Smooth muscle cell (in vitro differentiated cells): ENCODE measurements around the gene TMEM8B. TPM values are rescaled to one million over a fixed set of nuclear protein-coding genes. Genes with fewer than 3 reads are reported as not detected.

Source experiments
- DNase-seq: peaks from one replicate; lab custom pipeline; 2025; ENCODE audit not compliant: unreplicated experiment; lab: John Stamatoyannopoulos, UW
- H2AFZ ChIP-seq: fragments of 200-600 bp; sonication (generic); 2 replicates; pipeline ENCODE4 v1.6.0; 2016; ENCODE audit warnings: antibody characterized with exemption, low read depth, mild to moderate bottlenecking
- H3F3A ChIP-seq: fragments of 200-600 bp; sonication (generic); 2 replicates; pipeline ENCODE4 v1.6.0; 2017; ENCODE audit warnings: antibody characterized with exemption, low read depth
- H3K27ac ChIP-seq: fragments of 200-600 bp; sonication (generic); 2 replicates; pipeline ENCODE4 v1.5.1; 2016; ENCODE audit warnings: low read depth, mild to moderate bottlenecking
- H3K27me3 ChIP-seq: fragments of 200-600 bp; sonication (generic); 2 replicates; pipeline ENCODE4 v1.6.1; 2016; ENCODE audit warnings: low read depth, mild to moderate bottlenecking
- H3K36me3 ChIP-seq: fragments of 200-600 bp; sonication (generic); 2 replicates; pipeline ENCODE4 v1.5.1; 2016; ENCODE audit warnings: low read depth
- H3K4me1 ChIP-seq: fragments of 200-600 bp; sonication (generic); 2 replicates; pipeline ENCODE4 v1.5.1; 2016; ENCODE audit warnings: low read depth
- H3K4me2 ChIP-seq: fragments of 200-600 bp; sonication (generic); 2 replicates; pipeline ENCODE4 v1.6.0; 2016; ENCODE audit warnings: mild to moderate bottlenecking
- H3K4me3 ChIP-seq: fragments of 200-600 bp; sonication (generic); 2 replicates; pipeline ENCODE4 v1.5.1; 2016; ENCODE audit warnings: mild to moderate bottlenecking
- H3K79me2 ChIP-seq: fragments of 200-600 bp; sonication (generic); 2 replicates; pipeline ENCODE4 v1.6.0; 2016; ENCODE audit warnings: low read depth, mild to moderate bottlenecking
- H3K9ac ChIP-seq: fragments of 200-600 bp; sonication (generic); 2 replicates; pipeline ENCODE4 v1.6.0; 2016; ENCODE audit warnings: low read depth
- H3K9me3 ChIP-seq: fragments of 200-600 bp; sonication (generic); replicated peaks from 2 replicates; pipeline ENCODE4 v1.5.1; 2016; ENCODE audit warnings: low read depth
- H4K20me1 ChIP-seq: fragments of 200-600 bp; sonication (generic); 2 replicates; pipeline ENCODE4 v1.6.0; 2016; ENCODE audit warnings: low read depth
- CTCF ChIP-seq: fragments of 200-600 bp; sonication (generic); IDR thresholded peaks from 2 replicates; pipeline ENCODE4 v1.5.1; 2017; ENCODE audit warnings: borderline replicate concordance, mild to moderate bottlenecking, antibody characterized with exemption; ENCODE audit not compliant: insufficient read depth, poor library complexity, severe bottlenecking
- WGBS: methylation state at CpG from one replicate; pipeline ENCODE4 v1.1.7; 2016; ENCODE audit warnings: low lambda C conversion rate; 5-methylcytosine and 5-hydroxymethylcytosine counted together
- polyA plus RNA-seq: library from polyadenylated mRNA; unstranded; fragments of >200 nt; fragmentation: Nextera tagmentation; extraction: Ambion mirVana; gene quantifications from 2 replicates; pipeline ENCODE4 v1.2.1, GENCODE V29; 2016
- total RNA-seq: library from RNA; depleted of rRNA; stranded (reverse); fragments of >200 nt; gene quantifications from 2 replicates; pipeline ENCODE4 v1.2.3, GENCODE V29; 2014

TMEM8B gene
- total and polyA plus RNA-seq, 2 experiments from 2014 or later = 4.9 to 18.7 TPM

GRCh38 chr9:35811381-35812024, 17.5 kb upstream of the TMEM8B start:
- Histone ChIP-seq H2AFZ (peak overlapping the region; percentile 87), H3K27ac (peak overlapping the region; percentile 56), H3K27me3 (no peaks in the 10 kb centered on the region), H3K4me3 (peak overlapping the region; percentile 48), H3K4me2 (peak overlapping the region; percentile 85), H4K20me1 (no peaks in the 10 kb centered on the region), H3F3A (peaks cover 3% of the 10 kb centered on the region), H3K9ac (peak overlapping the region; percentile 6), H3K4me1 (peaks cover 9% of the 10 kb centered on the region), H3K36me3 (no peaks in the 10 kb centered on the region), H3K79me2 (no peaks in the 10 kb centered on the region), H3K9me3 (no peaks in the 10 kb centered on the region)
- no peak for DNase-seq
- 53% methylated on average over 12 of the region's 12 CpGs for WGBS
- no peak for TF ChIP-seq CTCF

- Histone ChIP-seq H3K27ac (peak within 1 kb of the TSS; percentile 56), H3K4me3 (peak within 1 kb of the TSS; percentile 48), H3K9me3 (no peaks in the 10 kb centered on the region), H3K79me2 (no peaks in the 10 kb centered on the region), H2AFZ (peak within 1 kb of the TSS; percentile 87), H3F3A (peaks cover 3% of the 10 kb centered on the region), H3K4me1 (peaks cover 9% of the 10 kb centered on the region), H4K20me1 (no peaks in the 10 kb centered on the region), H3K36me3 (no peaks in the 10 kb centered on the region), H3K27me3 (no peaks in the 10 kb centered on the region), H3K4me2 (peak within 1 kb of the TSS; percentile 85), H3K9ac (peak within 1 kb of the TSS; percentile 19)
- peak; percentile 52 for DNase-seq
- 5% methylated on average over 28 of the region's 28 CpGs for WGBS
- no peak for TF ChIP-seq CTCF
Measured at GRCh38 chr9:35812025-35812602, 16.9 kb upstream of the TMEM8B start, which contains the start of gene SPAG8. Gene SPAG8 (minus strand): TSS chr9:35812262. CDS start chr9:35812147, 115 bp downstream.

GRCh38 chr9:35813434-35814105, 15.5 kb upstream of the TMEM8B start:
- H3K79me2 ChIP-seq = no peaks in the 10 kb centered on the region
- H3F3A ChIP-seq = peaks cover 3% of the 10 kb centered on the region
- peak; percentile 17 for TF ChIP-seq CTCF
- no peak overlapping the region for H3K9ac ChIP-seq
- H3K4me3 ChIP-seq = no peak overlapping the region
- peaks cover 3% of the 10 kb centered on the region for H3K27me3 ChIP-seq
- no peaks in the 10 kb centered on the region for H3K36me3 ChIP-seq
- no peaks in the 10 kb centered on the region for H4K20me1 ChIP-seq
- H2AFZ ChIP-seq = no peak overlapping the region
- peak overlapping the region; percentile 50 for H3K27ac ChIP-seq
- no peak for DNase-seq
- peaks cover 9% of the 10 kb centered on the region for H3K4me1 ChIP-seq
- H3K9me3 ChIP-seq = no peaks in the 10 kb centered on the region
- 83% methylated on average over 10 of the region's 10 CpGs for WGBS
- H3K4me2 ChIP-seq = peak overlapping the region; percentile 93
